Astrocyte (in vitro differentiated cells and primary cell): ENCODE results near the gene PJVK. TPM values are rescaled to one million over a fixed set of nuclear protein-coding genes. Genes with fewer than 3 reads are reported as not detected.
A peak's percentile ranks its signal among the peaks of the same experiment; 100 is the strongest.

Experiments
- DNase-seq: peaks from one replicate; pipeline ENCODE4 v3.0.0-alpha.2; 2010; ENCODE audit warnings: low read depth
- FAIRE-seq: peaks from 2 replicates; lab custom pipeline; 2011; peaks lifted over from hg19 to GRCh38; lab: Jason Lieb, UNC
- H2AFZ ChIP-seq: 2 replicates; pipeline ENCODE4 v1.6.0; 2012; ENCODE audit warnings: low read depth, low read length, inconsistent platforms
- H3K27ac ChIP-seq: 2 replicates; pipeline ENCODE4 v1.5.1; 2011; ENCODE audit warnings: low read depth, low read length, inconsistent platforms
- H3K27me3 ChIP-seq: 2 replicates; pipeline ENCODE4 v1.6.0; 2011; ENCODE audit warnings: low read length, inconsistent platforms; ENCODE audit not compliant: insufficient read depth
- H3K36me3 ChIP-seq: 2 replicates; pipeline ENCODE4 v1.5.1; 2011; ENCODE audit warnings: low read length, inconsistent platforms; ENCODE audit not compliant: insufficient read depth
- H3K4me1 ChIP-seq: 2 replicates; pipeline ENCODE4 v1.5.1; 2011; ENCODE audit warnings: low read length, inconsistent platforms; ENCODE audit not compliant: insufficient read depth
- H3K4me2 ChIP-seq: 2 replicates; pipeline ENCODE4 v1.6.0; 2012; ENCODE audit warnings: low read length, inconsistent platforms
- H3K4me3 ChIP-seq: 2 replicates; pipeline ENCODE4 v1.5.1; 2011; ENCODE audit warnings: low read depth, mild to moderate bottlenecking, low read length, inconsistent platforms; ENCODE audit not compliant: insufficient read depth
- H3K79me2 ChIP-seq: 2 replicates; pipeline ENCODE4 v1.6.0; 2012; ENCODE audit warnings: mild to moderate bottlenecking, low read length, inconsistent platforms; ENCODE audit not compliant: insufficient read depth
- H3K9ac ChIP-seq: 2 replicates; pipeline ENCODE4 v1.6.0; 2012; ENCODE audit warnings: mild to moderate bottlenecking, low read length, inconsistent platforms
- H3K9me3 ChIP-seq: 2 replicates; pipeline ENCODE4 v1.5.1; 2012; ENCODE audit warnings: low read depth, mild to moderate bottlenecking, low read length, inconsistent platforms; ENCODE audit not compliant: insufficient read depth
- H4K20me1 ChIP-seq: 2 replicates; pipeline ENCODE4 v1.6.0; 2012; ENCODE audit warnings: low read length, inconsistent platforms; ENCODE audit not compliant: insufficient read depth
- H3K27ac Mint-ChIP-seq: one replicate; pipeline ENCODE4 v1.8.0; 2021; ENCODE audit warnings: mild to moderate bottlenecking, mixed read lengths; ENCODE audit not compliant: unreplicated experiment
- H3K27me3 Mint-ChIP-seq: one replicate; pipeline ENCODE4 v1.8.0; 2021; ENCODE audit warnings: low read depth, mixed read lengths; ENCODE audit not compliant: unreplicated experiment
- H3K36me3 Mint-ChIP-seq: one replicate; pipeline ENCODE4 v1.8.0; 2021; ENCODE audit warnings: low read depth, mixed read lengths; ENCODE audit not compliant: unreplicated experiment
- H3K4me1 Mint-ChIP-seq: one replicate; pipeline ENCODE4 v1.8.0; 2021; ENCODE audit warnings: low read depth, mixed read lengths; ENCODE audit not compliant: unreplicated experiment
- H3K4me3 Mint-ChIP-seq: one replicate; pipeline ENCODE4 v1.8.0; 2021; ENCODE audit warnings: mild to moderate bottlenecking, moderate library complexity, mixed read lengths; ENCODE audit not compliant: unreplicated experiment
- H3K9me3 Mint-ChIP-seq: one replicate; pipeline ENCODE4 v1.8.0; 2021; ENCODE audit warnings: mild to moderate bottlenecking, mixed read lengths; ENCODE audit not compliant: unreplicated experiment
- CTCF ChIP-seq: IDR thresholded peaks from 2 replicates; pipeline ENCODE4 v1.5.1; 2011; ENCODE audit warnings: low read depth, mild to moderate bottlenecking, inconsistent platforms, low read length, moderate library complexity; ENCODE audit not compliant: insufficient read depth
- EZH2 ChIP-seq: IDR thresholded peaks from 2 replicates; pipeline ENCODE4 v1.6.1; 2012; ENCODE audit warnings: mild to moderate bottlenecking, low read length, inconsistent platforms; ENCODE audit not compliant: insufficient read depth
- total RNA-seq: library from RNA; stranded (reverse); gene quantifications from 2 replicates; pipeline ENCODE4 v1.2.1, GENCODE V29; 2021

PJVK gene
- total RNA-seq, 1 donor from 2014 or later: 2.4 TPM

DNA sequence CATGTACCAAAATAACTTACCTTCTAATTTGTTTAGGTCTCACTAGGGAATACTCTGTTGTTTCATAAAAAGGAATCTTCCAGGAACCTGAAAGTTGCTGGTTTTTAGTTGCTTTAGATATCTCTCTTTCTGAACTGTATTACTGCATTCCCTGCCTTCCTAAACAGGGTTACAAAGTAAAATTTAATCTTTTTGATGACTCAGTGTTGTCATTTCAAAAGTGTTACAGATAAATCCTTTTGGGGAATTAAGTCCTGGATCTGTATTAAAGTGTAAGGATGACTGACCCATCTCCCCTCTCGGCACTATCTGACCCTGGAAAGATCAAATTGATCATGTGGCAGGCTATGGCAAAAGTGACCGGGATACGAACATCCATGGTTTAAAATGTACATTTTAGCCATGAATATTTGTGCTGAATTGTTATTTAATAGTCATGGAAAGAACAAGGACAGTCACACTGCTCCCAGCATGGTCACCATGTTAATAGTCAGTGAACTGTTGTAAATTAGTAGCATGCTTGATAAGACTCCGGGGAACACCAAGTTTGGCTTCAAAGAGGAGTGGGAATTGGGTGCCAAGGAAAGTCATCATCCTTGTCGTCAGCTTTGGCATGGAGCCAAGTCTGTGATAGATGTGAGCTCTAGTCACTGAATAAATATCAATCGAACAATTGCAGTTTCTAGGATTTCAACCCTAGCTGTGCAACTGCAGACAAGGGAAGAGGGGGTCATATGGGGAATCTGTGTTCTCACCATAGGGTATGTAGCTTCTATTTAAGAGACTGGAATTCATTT lies 33.3 kb downstream of the PJVK start:
- Histone ChIP-seq H4K20me1 (peaks cover 66% of the 10 kb centered on the region), H3K9ac (no peak overlapping the region), H2AFZ (no peak overlapping the region), H3K36me3 (peaks cover 2% of the 10 kb centered on the region), H3K27me3 (no peaks in the 10 kb centered on the region), H3K4me3 (no peak overlapping the region), H3K4me2 (peak overlapping the region; percentile 37), H3K4me1 (peaks cover 30% of the 10 kb centered on the region), H3K9me3 (no peaks in the 10 kb centered on the region), H3K79me2 (peaks cover 83% of the 10 kb centered on the region), H3K27ac (no peak overlapping the region)
- TF ChIP-seq CTCF (no peak), EZH2 (no peak)
- DNase-seq (peak; percentile 39), FAIRE-seq (no peak)
- Mint-ChIP-seq H3K4me3 (no peak overlapping the region), H3K4me1 (peaks cover 14% of the 10 kb centered on the region), H3K9me3 (no peaks in the 10 kb centered on the region), H3K27ac (no peak overlapping the region), H3K27me3 (no peaks in the 10 kb centered on the region), H3K36me3 (peaks cover 7% of the 10 kb centered on the region)

DNA sequence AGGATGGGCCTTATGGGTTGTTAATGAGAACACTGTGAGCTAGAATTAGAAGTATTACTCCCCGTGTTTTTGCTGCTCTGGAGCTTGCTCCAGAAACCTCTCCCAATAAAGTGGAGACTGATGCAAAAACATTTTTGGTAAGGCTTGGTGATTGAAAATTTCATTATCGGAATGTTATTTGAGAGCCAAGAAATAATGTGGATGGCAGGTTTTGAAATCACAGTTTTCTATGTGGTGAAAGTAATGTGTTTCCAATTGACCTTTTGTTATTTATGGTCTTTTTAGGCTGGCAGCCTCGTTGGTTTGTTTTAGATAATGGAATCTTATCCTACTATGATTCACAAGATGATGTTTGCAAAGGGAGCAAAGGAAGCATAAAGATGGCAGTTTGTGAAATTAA lies 34.2 kb downstream of the PJVK start:
- Histone ChIP-seq H3K79me2 (peaks cover 90% of the 10 kb centered on the region), H3K36me3 (peaks cover 2% of the 10 kb centered on the region), H3K27ac (no peak overlapping the region), H3K4me1 (peaks cover 26% of the 10 kb centered on the region), H3K27me3 (no peaks in the 10 kb centered on the region), H3K9me3 (no peaks in the 10 kb centered on the region), H4K20me1 (peaks cover 75% of the 10 kb centered on the region), H3K4me2 (no peak overlapping the region), H3K4me3 (no peak overlapping the region), H3K9ac (no peak overlapping the region), H2AFZ (no peak overlapping the region)
- H3K4me3 Mint-ChIP-seq: no peak overlapping the region
- H3K27ac Mint-ChIP-seq: no peak overlapping the region
- peaks cover 14% of the 10 kb centered on the region for H3K4me1 Mint-ChIP-seq
- no peak for DNase-seq
- FAIRE-seq: no peak
- no peaks in the 10 kb centered on the region for H3K27me3 Mint-ChIP-seq
- H3K9me3 Mint-ChIP-seq: no peaks in the 10 kb centered on the region
- H3K36me3 Mint-ChIP-seq: peaks cover 10% of the 10 kb centered on the region
- TF ChIP-seq CTCF (no peak), EZH2 (no peak)

GRCh38 chr2:178491612-178492011 lies 40.4 kb downstream of the PJVK start:
- Histone ChIP-seq H3K9ac (no peak overlapping the region), H3K4me1 (no peaks in the 10 kb centered on the region), H2AFZ (no peak overlapping the region), H3K27ac (no peak overlapping the region), H3K4me3 (no peak overlapping the region), H3K9me3 (no peaks in the 10 kb centered on the region), H4K20me1 (peaks cover 28% of the 10 kb centered on the region), H3K79me2 (peaks cover 30% of the 10 kb centered on the region), H3K36me3 (peaks cover 31% of the 10 kb centered on the region), H3K27me3 (no peaks in the 10 kb centered on the region), H3K4me2 (no peak overlapping the region)
- Mint-ChIP-seq H3K27me3 (no peaks in the 10 kb centered on the region), H3K27ac (no peak overlapping the region), H3K9me3 (no peaks in the 10 kb centered on the region), H3K4me3 (no peak overlapping the region), H3K4me1 (no peaks in the 10 kb centered on the region), H3K36me3 (peaks cover 16% of the 10 kb centered on the region)
- FAIRE-seq (no peak), DNase-seq (no peak)
- TF ChIP-seq EZH2 (no peak), CTCF (no peak)
